Mesodermal cell (in vitro differentiated cells): Measurements from ENCODE around the gene KCNJ6.

Source experiments
- H3K27ac ChIP-seq: 2 replicates; pipeline ENCODE4 v1.7.0; 2013; ENCODE audit warnings: mild to moderate bottlenecking, low read depth, low read length, moderate library complexity; ENCODE audit not compliant: severe bottlenecking
- H3K36me3 ChIP-seq: 2 replicates; pipeline ENCODE4 v1.7.1; 2013; ENCODE audit warnings: mild to moderate bottlenecking, low read length, moderate library complexity; ENCODE audit not compliant: control insufficient read depth, insufficient read depth
- H3K4me1 ChIP-seq: one replicate; pipeline ENCODE4 v1.7.1; 2013; ENCODE audit warnings: mild to moderate bottlenecking, low read length; ENCODE audit not compliant: insufficient read depth, control insufficient read depth, poor library complexity, severe bottlenecking
- H3K4me3 ChIP-seq: 2 replicates; pipeline ENCODE4 v1.7.0; 2013; ENCODE audit warnings: low read length, control low read depth, mild to moderate bottlenecking; ENCODE audit not compliant: insufficient read depth, poor library complexity, severe bottlenecking; ENCODE audit errors: extremely low read depth
- H3K9me3 ChIP-seq: 2 replicates; pipeline ENCODE4 v1.7.1; 2013; ENCODE audit warnings: mild to moderate bottlenecking, low read length, moderate library complexity; ENCODE audit not compliant: control insufficient read depth
- WGBS, 2 experiments: methylation state at CpG; one replicate each; pipeline ENCODE4 v1.1.5; 2013; ENCODE audit warnings: missing lambda C conversion rate in 2 of 2; ENCODE audit not compliant: insufficient coverage in 2 of 2; 5-methylcytosine and 5-hydroxymethylcytosine counted together

KCNJ6 gene

GRCh38 chr21:37877888-37878684 lies 38.2 kb downstream of the KCNJ6 start:
- no peaks in the 10 kb centered on the region for H3K4me1 ChIP-seq
- no peak overlapping the region for H3K4me3 ChIP-seq
- no peak overlapping the region for H3K27ac ChIP-seq
- WGBS, 2 experiments = 57 to 83% methylated on average over 1 of the region's 3 CpGs
- H3K36me3 ChIP-seq = no peaks in the 10 kb centered on the region
- no peaks in the 10 kb centered on the region for H3K9me3 ChIP-seq

GRCh38 chr21:37877171-37877570 lies 39.1 kb downstream of the KCNJ6 start:
- WGBS, 2 experiments = 100% methylated on average over 1 of the region's 1 CpG; no CpG with 5 or more reads in 1 of the 2 experiments
- no peaks in the 10 kb centered on the region for H3K9me3 ChIP-seq
- no peak overlapping the region for H3K27ac ChIP-seq
- no peak overlapping the region for H3K4me3 ChIP-seq
- no peaks in the 10 kb centered on the region for H3K36me3 ChIP-seq
- H3K4me1 ChIP-seq = no peaks in the 10 kb centered on the region

GRCh38 chr21:37876561-37876960 lies 39.7 kb downstream of the KCNJ6 start:
- Histone ChIP-seq H3K4me1 (peaks cover 2% of the 10 kb centered on the region), H3K36me3 (no peaks in the 10 kb centered on the region), H3K4me3 (no peak overlapping the region), H3K27ac (no peak overlapping the region), H3K9me3 (no peaks in the 10 kb centered on the region)
- 100% methylated on average over 1 of the region's 1 CpG; no CpG with 5 or more reads in 1 of the 2 experiments for WGBS, 2 experiments

GRCh38 chr21:37874904-37875780 lies 41.1 kb downstream of the KCNJ6 start:
- no peak overlapping the region for H3K27ac ChIP-seq
- no peaks in the 10 kb centered on the region for H3K9me3 ChIP-seq
- no peak overlapping the region for H3K4me3 ChIP-seq
- no peaks in the 10 kb centered on the region for H3K36me3 ChIP-seq
- peaks cover 7% of the 10 kb centered on the region for H3K4me1 ChIP-seq
- 81 to 84% methylated on average over 6 to 7 of the region's 10 CpGs for WGBS, 2 experiments

GRCh38 chr21:37874481-37874880 lies 41.8 kb downstream of the KCNJ6 start:
- Histone ChIP-seq H3K27ac (no peak overlapping the region), H3K36me3 (no peaks in the 10 kb centered on the region), H3K9me3 (no peaks in the 10 kb centered on the region), H3K4me1 (peaks cover 7% of the 10 kb centered on the region), H3K4me3 (no peak overlapping the region)
- 72 to 75% methylated on average over 2 of the region's 3 CpGs for whole genome bisulfite sequencing, 2 experiments

GRCh38 chr21:37873655-37874054 lies 42.6 kb downstream of the KCNJ6 start:
- no peak overlapping the region for H3K4me3 ChIP-seq
- peaks cover 7% of the 10 kb centered on the region for H3K4me1 ChIP-seq
- H3K27ac ChIP-seq = no peak overlapping the region
- H3K36me3 ChIP-seq = no peaks in the 10 kb centered on the region
- 77 to 93% methylated on average over 3 of the region's 3 CpGs for WGBS, 2 experiments
- no peaks in the 10 kb centered on the region for H3K9me3 ChIP-seq

- Histone ChIP-seq H3K4me3 (no peak overlapping the region), H3K9me3 (no peaks in the 10 kb centered on the region), H3K36me3 (no peaks in the 10 kb centered on the region), H3K27ac (no peak overlapping the region), H3K4me1 (peaks cover 7% of the 10 kb centered on the region)
- WGBS, 2 experiments = 89 to 98% methylated on average over 5 of the region's 8 CpGs
These were observed 45.0 kb downstream of the KCNJ6 start for GRCh38 chr21:37871121-37871862.

GRCh38 chr21:37870221-37870620 lies 46.0 kb downstream of the KCNJ6 start:
- 80 to 88% methylated on average over 1 of the region's 2 CpGs for WGBS, 2 experiments
- no peak overlapping the region for H3K27ac ChIP-seq

GRCh38 chr21:37869661-37870060 lies 46.6 kb downstream of the KCNJ6 start:
- H3K9me3 ChIP-seq = no peaks in the 10 kb centered on the region
- peaks cover 7% of the 10 kb centered on the region for H3K4me1 ChIP-seq
- no peaks in the 10 kb centered on the region for H3K36me3 ChIP-seq
- H3K4me3 ChIP-seq = no peak overlapping the region
- no peak overlapping the region for H3K27ac ChIP-seq

More at GRCh38 chr21:37870221-37870620, 46.0 kb downstream of the KCNJ6 start:
- Histone ChIP-seq H3K36me3 (no peaks in the 10 kb centered on the region), H3K9me3 (no peaks in the 10 kb centered on the region), H3K4me3 (no peak overlapping the region), H3K4me1 (peaks cover 7% of the 10 kb centered on the region)

- H3K4me3 ChIP-seq = no peak overlapping the region
- H3K36me3 ChIP-seq = no peaks in the 10 kb centered on the region
- no peaks in the 10 kb centered on the region for H3K9me3 ChIP-seq
- peaks cover 7% of the 10 kb centered on the region for H3K4me1 ChIP-seq
- WGBS, 2 experiments = 88 to 97% methylated on average over 7 to 9 of the region's 11 CpGs
- H3K27ac ChIP-seq = no peak overlapping the region
These were observed 47.6 kb downstream of the KCNJ6 start for GRCh38 chr21:37868446-37869295.
